Suprapubic skin (tissue), 4 donors: Measurements from ENCODE around the gene EZR.
"Not testable (repeated sequence)": the region's sequence is repeated elsewhere in the genome, so short reads cannot be mapped to it uniquely, and the experiment has no call there.

ENCODE experiments used
- POLR2A ChIP-seq, 2 donors: fragments of 450-650 bp; IDR thresholded peaks; one replicate each; pipeline ENCODE4 v1.6.1; 2017; ENCODE audit warnings: antibody characterized with exemption in 2 of 2, mild to moderate bottlenecking in 2 of 2, moderate library complexity in 2 of 2
- POLR2AphosphoS5 ChIP-seq, 3 donors: sonication (generic); formaldehyde crosslinking; IDR thresholded peaks; one replicate each; pipeline ENCODE4 v1.6.1; 2017; ENCODE audit warnings: antibody characterized with exemption in 3 of 3
- TF ChIP-seq, protein P1 (sequence below), 2 donors: fragments of 200-600 bp in 1 of 2; fragments of 450-650 bp in 1 of 2; sonication (generic) in 1 of 2; IDR thresholded peaks; one replicate each; pipeline ENCODE4 v1.5.1; 2016 to 2019; ENCODE audit warnings: antibody characterized with exemption in 2 of 2, mild to moderate bottlenecking in 1 of 2, moderate library complexity in 1 of 2

DNA sequence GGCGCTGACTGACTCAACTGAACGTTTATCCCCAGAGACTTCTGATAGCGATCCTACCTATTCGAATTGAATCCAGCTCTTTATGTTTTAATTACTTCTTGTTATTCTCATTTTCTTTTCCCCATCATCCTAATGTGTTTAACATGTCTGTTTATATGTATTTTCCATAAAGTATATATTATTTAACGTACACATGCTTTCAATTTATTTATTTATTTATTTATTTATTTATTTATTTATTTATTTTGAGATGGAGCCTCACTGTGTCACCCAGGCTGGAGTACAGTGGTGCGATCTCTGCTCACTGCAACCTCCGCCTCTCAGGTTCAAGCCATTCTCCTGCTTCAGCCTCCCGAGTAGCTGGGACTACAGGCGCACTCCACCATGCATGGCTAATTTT is 13.6 kb upstream of the EZR start:
- TF ChIP-seq POLR2AphosphoS5, POLR2A (IDR thresholded peaks at IDR 0.05): not testable (repeated sequence)
- TF ChIP-seq, protein P1, sequence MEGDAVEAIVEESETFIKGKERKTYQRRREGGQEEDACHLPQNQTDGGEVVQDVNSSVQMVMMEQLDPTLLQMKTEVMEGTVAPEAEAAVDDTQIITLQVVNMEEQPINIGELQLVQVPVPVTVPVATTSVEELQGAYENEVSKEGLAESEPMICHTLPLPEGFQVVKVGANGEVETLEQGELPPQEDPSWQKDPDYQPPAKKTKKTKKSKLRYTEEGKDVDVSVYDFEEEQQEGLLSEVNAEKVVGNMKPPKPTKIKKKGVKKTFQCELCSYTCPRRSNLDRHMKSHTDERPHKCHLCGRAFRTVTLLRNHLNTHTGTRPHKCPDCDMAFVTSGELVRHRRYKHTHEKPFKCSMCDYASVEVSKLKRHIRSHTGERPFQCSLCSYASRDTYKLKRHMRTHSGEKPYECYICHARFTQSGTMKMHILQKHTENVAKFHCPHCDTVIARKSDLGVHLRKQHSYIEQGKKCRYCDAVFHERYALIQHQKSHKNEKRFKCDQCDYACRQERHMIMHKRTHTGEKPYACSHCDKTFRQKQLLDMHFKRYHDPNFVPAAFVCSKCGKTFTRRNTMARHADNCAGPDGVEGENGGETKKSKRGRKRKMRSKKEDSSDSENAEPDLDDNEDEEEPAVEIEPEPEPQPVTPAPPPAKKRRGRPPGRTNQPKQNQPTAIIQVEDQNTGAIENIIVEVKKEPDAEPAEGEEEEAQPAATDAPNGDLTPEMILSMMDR (IDR thresholded peaks at IDR 0.05) = not testable (repeated sequence)
